Measurements from ENCODE around the gene AKR1B1. TPM values are rescaled to one million over a fixed set of nuclear protein-coding genes. Genes with fewer than 3 reads are reported as not detected.

Gene AKR1B1
- total RNA-seq, 1 donor from 2014 or later: 134 TPM

GRCh38 chr7:134395604-134396003, 63.3 kb downstream of the AKR1B1 start:
- no peak for TF ChIP-seq CTCF (conservative IDR thresholded peaks at IDR 0.05; ENCODE audit: low read depth, low read length)
- no peak for DNase-seq (ENCODE audit: low read depth)
- H3K4me3 ChIP-seq (ENCODE audit: low read depth, low read length): no peak overlapping the region

- DNase-seq (ENCODE audit: low read depth): no peak
- H3K4me3 ChIP-seq (ENCODE audit: low read depth, low read length): no peak overlapping the region
Observed at GRCh38 chr7:134394056-134394455, 64.8 kb downstream of the AKR1B1 start.

More at GRCh38 chr7:134394056-134394455, 64.8 kb downstream of the AKR1B1 start:
- TF ChIP-seq CTCF (conservative IDR thresholded peaks at IDR 0.05; ENCODE audit: low read depth, low read length): no peak

Other genes starting within 250 kb of the AKR1B1 start
- 9.2 and 11.9 TPM in 2 replicates for gene SLC35B4, start 142.2 kb downstream of the AKR1B1 start, total RNA-seq
- gene AKR1B10, start 68.5 kb upstream of the AKR1B1 start, total RNA-seq: not detected in 2 replicates
- not detected in 2 replicates for gene AKR1B15, start 90.0 kb upstream of the AKR1B1 start, total RNA-seq
- gene BPGM, start 187.8 kb upstream of the AKR1B1 start, total RNA-seq: 24.7 and 42.8 TPM in 2 replicates

Data from epithelial cell of proximal tubule (primary cell).